DND-41 (cell line): ENCODE results near the gene PLEKHA7.

Experiments used
- ATAC-seq: fragments of 200-7000 bp; cut with Tn5 transposase; 3 replicates; pipeline ENCODE4 v1.9.1; 2021; ENCODE audit warnings: low read depth; ENCODE audit not compliant: insufficient read depth
- DNase-seq: peaks from one replicate; pipeline ENCODE4 v3.0.0-alpha.2; 2020
- H2AFZ ChIP-seq: 2 replicates; pipeline ENCODE4 v1.6.0; 2012; ENCODE audit warnings: low read depth, low read length
- H3K27ac ChIP-seq: 2 replicates; pipeline ENCODE4 v1.5.1; 2012; ENCODE audit warnings: low read length, inconsistent platforms
- H3K27me3 ChIP-seq: fragments of 200-600 bp; sonication (generic); 2 replicates; pipeline ENCODE4 v1.6.0; 2012; ENCODE audit warnings: low read length, mild to moderate bottlenecking, inconsistent platforms; ENCODE audit not compliant: insufficient read depth, poor library complexity
- H3K36me3 ChIP-seq: 2 replicates; pipeline ENCODE4 v1.5.1; 2012; ENCODE audit warnings: low read length, inconsistent platforms; ENCODE audit not compliant: insufficient read depth
- H3K4me1 ChIP-seq: 2 replicates; pipeline ENCODE4 v1.5.1; 2012; ENCODE audit warnings: mild to moderate bottlenecking, low read length; ENCODE audit not compliant: insufficient read depth
- H3K4me2 ChIP-seq: 2 replicates; pipeline ENCODE4 v1.6.0; 2012; ENCODE audit warnings: mild to moderate bottlenecking, moderate library complexity, low read length, inconsistent platforms; ENCODE audit not compliant: insufficient read depth
- H3K4me3 ChIP-seq, 2 experiments: fragments of 200-600 bp in 1 of 2; shearing (Covaris generic) in 1 of 2; 2 replicates each; pipeline ENCODE4 v1.5.1; 2012 to 2016; ENCODE audit warnings: inconsistent platforms in 2 of 2, low read length in 2 of 2, mild to moderate bottlenecking in 2 of 2, low read depth in 1 of 2, moderate library complexity in 1 of 2
- H3K79me2 ChIP-seq: 2 replicates; pipeline ENCODE4 v1.6.0; 2012; ENCODE audit warnings: low read length, inconsistent platforms; ENCODE audit not compliant: insufficient read depth
- H3K9ac ChIP-seq: 2 replicates; pipeline ENCODE4 v1.6.0; 2012; ENCODE audit warnings: low read depth, mild to moderate bottlenecking, inconsistent platforms, low read length, moderate library complexity
- H3K9me3 ChIP-seq: 2 replicates; pipeline ENCODE4 v1.5.1; 2012; ENCODE audit warnings: low read length, moderate library complexity, mild to moderate bottlenecking, inconsistent platforms; ENCODE audit not compliant: insufficient read depth, severe bottlenecking
- H4K20me1 ChIP-seq: 2 replicates; pipeline ENCODE4 v1.6.0; 2012; ENCODE audit warnings: low read length; ENCODE audit not compliant: insufficient read depth
- CTCF ChIP-seq: IDR thresholded peaks from 2 replicates; pipeline ENCODE4 v1.5.1; 2012; ENCODE audit warnings: borderline replicate concordance, low read length, moderate library complexity, mild to moderate bottlenecking; ENCODE audit not compliant: poor library complexity, severe bottlenecking; ENCODE audit errors: extremely low read depth
- EZH2 ChIP-seq: IDR thresholded peaks from 3 replicates; pipeline ENCODE4 v1.6.1; 2012; ENCODE audit warnings: borderline replicate concordance, low read depth, mild to moderate bottlenecking, moderate library complexity, low read length, inconsistent platforms; ENCODE audit not compliant: severe bottlenecking

Gene PLEKHA7

GRCh38 chr11:16941935-16942334 lies 72.3 kb downstream of the PLEKHA7 start:
- Histone ChIP-seq H3K9ac (no peak overlapping the region), H3K27me3 (no peaks in the 10 kb centered on the region), H3K27ac (no peak overlapping the region), H3K4me3 (no peak overlapping the region), H4K20me1 (no peaks in the 10 kb centered on the region), H2AFZ (no peak overlapping the region), H3K36me3 (no peaks in the 10 kb centered on the region), H3K4me2 (no peak overlapping the region), H3K4me1 (no peaks in the 10 kb centered on the region), H3K9me3 (no peaks in the 10 kb centered on the region), H3K79me2 (no peaks in the 10 kb centered on the region)
- no peak for TF ChIP-seq EZH2
- no peak for TF ChIP-seq CTCF
- DNase-seq: no peak
- ATAC-seq: no peak

GRCh38 chr11:16938061-16938460 lies 76.2 kb downstream of the PLEKHA7 start:
- Histone ChIP-seq H3K27ac (no peak overlapping the region), H2AFZ (no peak overlapping the region), H3K9ac (no peak overlapping the region), H3K4me3 (no peak overlapping the region), H4K20me1 (no peaks in the 10 kb centered on the region), H3K27me3 (peaks cover 18% of the 10 kb centered on the region), H3K4me2 (no peak overlapping the region), H3K36me3 (no peaks in the 10 kb centered on the region), H3K79me2 (no peaks in the 10 kb centered on the region), H3K9me3 (no peaks in the 10 kb centered on the region), H3K4me1 (no peaks in the 10 kb centered on the region)
- ATAC-seq: no peak
- TF ChIP-seq EZH2 (no peak), CTCF (no peak)
- no peak for DNase-seq

GRCh38 chr11:16936643-16937042 lies 77.6 kb downstream of the PLEKHA7 start:
- Histone ChIP-seq H3K27me3 (peaks cover 18% of the 10 kb centered on the region), H3K79me2 (no peaks in the 10 kb centered on the region), H3K9me3 (no peaks in the 10 kb centered on the region), H4K20me1 (no peaks in the 10 kb centered on the region), H3K27ac (no peak overlapping the region), H3K36me3 (no peaks in the 10 kb centered on the region), H3K4me3 (no peak overlapping the region), H3K9ac (no peak overlapping the region), H3K4me1 (no peaks in the 10 kb centered on the region), H3K4me2 (no peak overlapping the region), H2AFZ (no peak overlapping the region)
- ATAC-seq (no peak), DNase-seq (no peak)
- TF ChIP-seq EZH2 (no peak), CTCF (no peak)

GRCh38 chr11:16935518-16936302 lies 78.5 kb downstream of the PLEKHA7 start:
- peak; percentile 14 for DNase-seq
- Histone ChIP-seq H4K20me1 (no peaks in the 10 kb centered on the region), H3K4me1 (no peaks in the 10 kb centered on the region), H3K4me2 (no peak overlapping the region), H3K79me2 (no peaks in the 10 kb centered on the region), H3K9me3 (no peaks in the 10 kb centered on the region), H3K36me3 (no peaks in the 10 kb centered on the region), H3K4me3 (no peak overlapping the region), H3K27ac (no peak overlapping the region), H3K27me3 (peaks cover 18% of the 10 kb centered on the region), H2AFZ (no peak overlapping the region), H3K9ac (no peak overlapping the region)
- TF ChIP-seq EZH2 (no peak), CTCF (peak; percentile 66)
- peak; percentile 52; the same call in 1 of the 3 replicates for ATAC-seq
